GM13977 (cell line): ENCODE measurements around the gene CWC15.
"Not testable (repeated sequence)": the region's sequence is repeated elsewhere in the genome, so short reads cannot be mapped to it uniquely, and the experiment has no call there.

Source experiments
- DNase-seq: peaks from one replicate; pipeline ENCODE4 v3.0.0; 2012; ENCODE audit warnings: low spot score
- CTCF ChIP-seq: IDR thresholded peaks from 2 replicates; pipeline ENCODE4 v1.5.1; 2012; ENCODE audit warnings: mild to moderate bottlenecking, control low read depth; ENCODE audit not compliant: insufficient read depth; ENCODE audit errors: extremely low read depth, missing control alignments
- in situ Hi-C: fragments of 300-500 bp; cut with MboI; formaldehyde crosslinking; loops from one replicate; pipeline ENCODE4 v1.12.0; 2022; ENCODE audit warnings: low sequenced_read_pairs, low pct_unique_long_range_greater_than_20kb, mixed read lengths, inconsistent platforms; ENCODE audit not compliant: unreplicated experiment

Gene CWC15

GRCh38 chr11:94939346-94939745 is 34.0 kb downstream of the CWC15 start:
- in situ Hi-C loops, result no loop called here
- DNase-seq, result no peak
- TF ChIP-seq CTCF, result no peak

GRCh38 chr11:94938095-94939055 is 35.0 kb downstream of the CWC15 start:
- DNase-seq, result no peak
- in situ Hi-C loops, result no loop called here
- no peak for TF ChIP-seq CTCF

- in situ Hi-C loops, result no loop called here
- no peak for TF ChIP-seq CTCF
- no peak for DNase-seq
Observed at GRCh38 chr11:94934846-94935245, 38.5 kb downstream of the CWC15 start.

- in situ Hi-C loops, result no loop called here
Observed at GRCh38 chr11:94934362-94934761, 39.0 kb downstream of the CWC15 start.

GRCh38 chr11:94933223-94934130 is 39.9 kb downstream of the CWC15 start:
- no peak for DNase-seq
- TF ChIP-seq CTCF, result no peak
- in situ Hi-C loops, result no loop called here

More at GRCh38 chr11:94934362-94934761, 39.0 kb downstream of the CWC15 start:
- no peak for TF ChIP-seq CTCF
- no peak for DNase-seq

GRCh38 chr11:94932503-94932902 is 40.9 kb downstream of the CWC15 start:
- no peak for DNase-seq
- in situ Hi-C loops, result no loop called here
- TF ChIP-seq CTCF, result no peak

GRCh38 chr11:94932072-94932471 is 41.3 kb downstream of the CWC15 start:
- DNase-seq, in situ Hi-C loops: not testable (repeated sequence)
